Testis (tissue), 3 donors: ENCODE results near the gene TIPRL. TPM values are rescaled to one million over a fixed set of nuclear protein-coding genes. Genes with fewer than 3 reads are reported as not detected.

Experiments used
- DNase-seq: peaks from one replicate; pipeline ENCODE4 v3.0.0-alpha.2; 2019
- H3K27ac ChIP-seq, 2 donors: fragments of 200-600 bp; sonication (generic); one replicate each; pipeline ENCODE4 v1.5.1; 2019
- H3K27me3 ChIP-seq: fragments of 200-600 bp; sonication (generic); one replicate; pipeline ENCODE4 v1.5.1; 2019
- H3K36me3 ChIP-seq: fragments of 200-600 bp; sonication (generic); one replicate; pipeline ENCODE4 v1.5.1; 2017; ENCODE audit warnings: low read depth; ENCODE audit errors: missing control alignments
- H3K4me1 ChIP-seq: fragments of 200-600 bp; sonication (generic); one replicate; pipeline ENCODE4 v1.5.1; 2019
- H3K4me3 ChIP-seq, 2 donors: fragments of 200-600 bp; sonication (generic); one replicate each; pipeline ENCODE4 v1.5.1; 2017 to 2019
- H3K9me3 ChIP-seq: fragments of 200-600 bp; sonication (generic); one replicate; pipeline ENCODE4 v1.5.1; 2017
- POLR2A ChIP-seq: fragments of 450-650 bp; IDR thresholded peaks from one replicate; pipeline ENCODE4 v1.6.1; 2017; ENCODE audit warnings: antibody characterized with exemption, mild to moderate bottlenecking, moderate library complexity
- WGBS, 2 donors: methylation state at CpG; one replicate each; pipeline ENCODE4 v1.1.5; 2018; 5-methylcytosine and 5-hydroxymethylcytosine counted together
- intact Hi-C: fragments of 100-400 bp; cut with DNase I; formaldehyde crosslinking; loops from one replicate; pipeline ENCODE4 v1.15.1; 2023; ENCODE audit warnings: low total_unique reads
- polyA plus RNA-seq: library from polyadenylated mRNA; stranded (reverse); fragments of 350-450 nt; fragmentation: Illumina TruSeq; extraction: RNeasy Lipid Tissue Mini Kit (QIAGEN cat#74804); gene quantifications from one replicate; pipeline ENCODE4 v1.2.3, GENCODE V29; 2014; ENCODE audit warnings: low read depth, low replicate concordance; ENCODE audit not compliant: insufficient read depth
- total RNA-seq, 2 donors: library from RNA; depleted of rRNA; stranded (reverse); fragments of >200 nt; gene quantifications; one replicate each; pipeline ENCODE4 v1.2.3, GENCODE V29; 2016
- TF ChIP-seq, protein P1 (sequence below), 3 experiments: fragments of 450-650 bp in 2 of 3; fragments of 200-600 bp in 1 of 3; sonication (generic) in 1 of 3; IDR thresholded peaks; one replicate each; pipeline ENCODE4 v1.5.1; 2016 to 2019; ENCODE audit warnings: antibody characterized with exemption in 3 of 3, mild to moderate bottlenecking in 2 of 3, moderate library complexity in 1 of 3

TIPRL gene
- total and polyA plus RNA-seq, 3 donors from 2014 or later = 19.8 to 44.6 (median 23.5) TPM

DNA sequence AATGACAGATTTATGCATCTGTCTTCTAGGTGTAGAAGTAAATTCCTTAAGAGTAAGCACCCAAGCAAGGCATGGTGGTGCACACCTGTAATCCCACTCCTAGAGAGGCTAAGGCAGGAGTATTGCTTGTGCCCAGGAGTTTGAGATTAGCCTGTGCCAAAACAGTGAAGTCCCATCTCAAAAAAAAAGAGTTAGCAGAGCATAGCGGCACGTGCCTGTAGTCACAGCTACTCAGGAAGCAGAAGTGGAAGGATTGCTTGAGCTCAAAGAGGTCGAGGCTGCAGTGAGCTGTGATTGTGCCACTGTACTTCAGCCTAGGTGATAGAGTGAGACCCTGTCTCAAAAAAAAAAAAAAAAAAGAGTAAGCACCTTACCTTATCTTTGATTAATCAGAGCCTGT is 15.1 kb upstream of the TIPRL start:
- 87 to 89% methylated on average over 3 of the region's 3 CpGs for WGBS, 2 donors
- Histone ChIP-seq H3K4me3 (no peak overlapping the region), H3K27ac (no peak overlapping the region), H3K9me3 (no peaks in the 10 kb centered on the region), H3K36me3 (no peaks in the 10 kb centered on the region), H3K27me3 (no peaks in the 10 kb centered on the region), H3K4me1 (no peaks in the 10 kb centered on the region)
- TF ChIP-seq POLR2A = no peak
- TF ChIP-seq, protein P1, sequence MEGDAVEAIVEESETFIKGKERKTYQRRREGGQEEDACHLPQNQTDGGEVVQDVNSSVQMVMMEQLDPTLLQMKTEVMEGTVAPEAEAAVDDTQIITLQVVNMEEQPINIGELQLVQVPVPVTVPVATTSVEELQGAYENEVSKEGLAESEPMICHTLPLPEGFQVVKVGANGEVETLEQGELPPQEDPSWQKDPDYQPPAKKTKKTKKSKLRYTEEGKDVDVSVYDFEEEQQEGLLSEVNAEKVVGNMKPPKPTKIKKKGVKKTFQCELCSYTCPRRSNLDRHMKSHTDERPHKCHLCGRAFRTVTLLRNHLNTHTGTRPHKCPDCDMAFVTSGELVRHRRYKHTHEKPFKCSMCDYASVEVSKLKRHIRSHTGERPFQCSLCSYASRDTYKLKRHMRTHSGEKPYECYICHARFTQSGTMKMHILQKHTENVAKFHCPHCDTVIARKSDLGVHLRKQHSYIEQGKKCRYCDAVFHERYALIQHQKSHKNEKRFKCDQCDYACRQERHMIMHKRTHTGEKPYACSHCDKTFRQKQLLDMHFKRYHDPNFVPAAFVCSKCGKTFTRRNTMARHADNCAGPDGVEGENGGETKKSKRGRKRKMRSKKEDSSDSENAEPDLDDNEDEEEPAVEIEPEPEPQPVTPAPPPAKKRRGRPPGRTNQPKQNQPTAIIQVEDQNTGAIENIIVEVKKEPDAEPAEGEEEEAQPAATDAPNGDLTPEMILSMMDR (IDR thresholded peaks at IDR 0.05) = no peak
- DNase-seq = no peak
- intact Hi-C loops = no loop called here

DNA sequence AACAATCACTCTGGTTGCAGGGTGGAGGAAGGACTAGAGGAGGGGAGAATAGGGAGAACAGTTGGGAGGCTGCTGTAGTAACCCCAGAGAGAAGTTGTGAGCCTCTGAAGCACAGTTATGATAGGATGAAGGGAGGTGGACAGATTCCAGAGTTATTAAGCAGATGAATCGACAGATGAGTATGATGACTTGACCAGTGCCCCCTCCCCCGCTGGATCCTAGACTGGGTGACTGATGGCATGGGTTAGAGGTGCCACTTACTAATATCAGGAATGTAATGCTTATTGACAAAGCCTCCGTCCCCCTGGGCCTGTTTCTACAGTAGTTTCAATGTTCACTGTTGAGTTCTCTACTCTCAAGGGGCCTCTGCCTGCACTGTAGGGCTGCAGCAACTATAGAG is 14.0 kb upstream of the TIPRL start:
- WGBS, 2 donors = 92 to 96% methylated on average over 2 to 3 of the region's 3 CpGs

DNA sequence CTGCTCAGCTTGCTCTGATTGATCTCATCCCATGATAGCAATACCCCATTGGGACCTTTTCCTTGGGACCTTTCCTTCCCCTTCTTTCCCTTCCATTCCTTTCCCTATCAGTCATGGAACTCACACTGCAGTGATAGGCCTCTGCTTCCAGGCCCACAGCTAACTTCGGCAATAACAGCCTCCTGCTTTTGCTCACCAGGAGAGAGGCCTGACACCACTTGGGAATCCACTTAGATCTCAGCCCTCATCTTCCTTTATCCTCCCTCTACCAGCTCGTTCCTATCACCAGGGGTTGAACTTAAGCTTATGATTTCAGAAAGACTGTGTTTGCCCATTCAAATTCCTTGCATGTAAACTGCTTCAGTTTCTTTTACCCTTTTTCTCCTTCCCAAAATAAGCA is 11.0 kb upstream of the TIPRL start:
- Histone ChIP-seq H3K27me3 (no peaks in the 10 kb centered on the region), H3K4me1 (no peaks in the 10 kb centered on the region), H3K9me3 (no peaks in the 10 kb centered on the region), H3K27ac (no peak overlapping the region), H3K36me3 (no peaks in the 10 kb centered on the region), H3K4me3 (no peak overlapping the region)
- TF ChIP-seq, protein P1 (IDR thresholded peaks at IDR 0.05) = no peak
- TF ChIP-seq POLR2A = no peak
- 49 to 64% methylated on average over 2 of the region's 2 CpGs for WGBS, 2 donors
- DNase-seq = no peak
- intact Hi-C loops = no loop called here

More for the DNA sequence above, 14.0 kb upstream of the TIPRL start:
- H3K27ac ChIP-seq = no peak overlapping the region
- no peaks in the 10 kb centered on the region for H3K4me1 ChIP-seq
- H3K9me3 ChIP-seq = no peaks in the 10 kb centered on the region
- DNase-seq = no peak
- TF ChIP-seq, protein P1 (IDR thresholded peaks at IDR 0.05) = no peak
- no peak for TF ChIP-seq POLR2A
- no peaks in the 10 kb centered on the region for H3K36me3 ChIP-seq
- intact Hi-C loops = no loop called here
- no peak overlapping the region for H3K4me3 ChIP-seq
- no peaks in the 10 kb centered on the region for H3K27me3 ChIP-seq

DNA sequence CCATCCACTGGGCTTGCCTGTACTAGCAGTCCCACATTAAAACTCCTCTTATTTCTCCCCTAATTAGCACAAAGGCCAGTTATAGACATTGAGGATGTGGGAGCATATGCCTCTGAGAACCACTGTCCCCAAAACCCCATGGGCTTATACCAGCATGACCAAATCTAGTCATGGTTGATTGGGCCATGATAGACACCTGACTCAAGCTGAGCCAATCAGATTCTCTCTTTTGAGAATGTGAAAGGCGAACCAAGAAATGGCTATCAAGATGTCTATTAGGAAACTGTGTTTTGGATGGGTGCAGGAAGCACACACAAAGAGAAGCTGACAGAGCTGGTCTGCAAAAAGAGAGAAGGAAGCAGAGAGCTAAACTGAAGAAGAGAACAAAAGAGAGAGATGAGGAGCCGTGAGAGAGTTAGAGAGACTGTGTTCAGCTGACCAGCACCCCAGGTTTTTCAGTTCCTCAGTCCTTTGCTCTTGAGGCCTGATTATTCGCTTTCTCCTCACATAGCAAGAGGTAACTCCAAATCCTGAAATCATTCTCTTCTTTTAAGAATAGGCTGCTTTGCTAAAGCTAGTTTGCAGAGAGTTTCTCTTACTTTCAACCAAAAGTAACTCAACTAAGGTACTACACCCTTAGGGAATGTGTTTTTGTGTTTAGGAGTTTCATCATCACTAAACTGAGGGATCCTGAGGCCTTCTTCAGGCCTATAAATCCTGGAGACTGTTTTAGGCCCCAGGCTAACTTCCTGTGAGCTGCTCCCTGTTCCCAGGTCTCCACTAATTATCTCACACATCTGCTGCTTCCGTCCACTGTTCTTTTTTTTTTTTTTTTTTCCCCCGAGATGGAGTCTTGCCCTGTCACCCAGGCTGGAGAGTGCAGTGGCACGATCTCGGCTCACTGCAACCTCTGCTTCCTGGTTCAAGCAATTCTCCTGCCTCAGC is 7.9 kb upstream of the TIPRL start:
- WGBS, 2 donors = 88 to 91% methylated on average over 7 of the region's 7 CpGs
- Histone ChIP-seq H3K9me3 (no peaks in the 10 kb centered on the region), H3K27me3 (no peaks in the 10 kb centered on the region), H3K4me1 (no peaks in the 10 kb centered on the region), H3K4me3 (no peak overlapping the region), H3K27ac (no peak overlapping the region), H3K36me3 (no peaks in the 10 kb centered on the region)
- TF ChIP-seq, protein P1 (IDR thresholded peaks at IDR 0.05) = no peak
- TF ChIP-seq POLR2A = no peak
- DNase-seq = no peak
- intact Hi-C loops = no loop called here
